HepG2 (cell line): ENCODE measurements around the gene ZNF814.

ENCODE experiments used
- CTCF ChIP-seq: sonication (generic); formaldehyde crosslinking; IDR thresholded peaks from 2 replicates; pipeline ENCODE4 v1.5.0; 2020; ENCODE audit warnings: mild to moderate bottlenecking, missing genetic modification reagents, moderate library complexity
- EZH2 ChIP-seq: conservative IDR thresholded peaks from 2 replicates; pipeline ENCODE4 v1.6.1; 2012; ENCODE audit warnings: mild to moderate bottlenecking, low read depth, low read length, moderate library complexity
- KDM4B ChIP-seq: sonication (generic); formaldehyde crosslinking; IDR thresholded peaks from 2 replicates; pipeline ENCODE4 v1.4.0; 2020; ENCODE audit warnings: missing genetic modification reagents
- NFAT5 ChIP-seq: sonication (generic); formaldehyde crosslinking; IDR thresholded peaks from 2 replicates; pipeline ENCODE4 v1.4.0; 2020; ENCODE audit warnings: missing genetic modification reagents
- SPEN ChIP-seq: sonication (generic); formaldehyde crosslinking; IDR thresholded peaks from 2 replicates; pipeline ENCODE4 v1.5.1; 2020; ENCODE audit warnings: low read depth, mild to moderate bottlenecking, missing genetic modification reagents
- TCF7L2 ChIP-seq: IDR thresholded peaks from 2 replicates; pipeline ENCODE4 v1.6.1; 2011; ENCODE audit warnings: mild to moderate bottlenecking, low read depth, low read length, moderate library complexity
- ZNF10 ChIP-seq: sonication (generic); formaldehyde crosslinking; IDR thresholded peaks from 2 replicates; pipeline ENCODE4 v1.4.0; 2020; ENCODE audit warnings: mild to moderate bottlenecking, low read depth, missing genetic modification reagents, borderline replicate concordance
- ZNF792 ChIP-seq: IDR thresholded peaks from 2 replicates; pipeline ENCODE4 v1.6.1; 2016

GRCh38 chr19:57815247-57816075 lies 73.4 kb downstream of the ZNF814 start:
- no peak for TF ChIP-seq ZNF792 (CRISPR knock-in tag)
- TF ChIP-seq EZH2: no peak
- TF ChIP-seq SPEN (CRISPR knock-in tag): no peak
- TF ChIP-seq CTCF (CRISPR knock-in tag): no peak
- no peak for TF ChIP-seq KDM4B (CRISPR knock-in tag)
- no peak for TF ChIP-seq TCF7L2
- TF ChIP-seq ZNF10 (CRISPR knock-in tag): no peak
- TF ChIP-seq NFAT5 (CRISPR knock-in tag): no peak
